Omental fat pad (tissue), 4 donors: ENCODE measurements around the gene CSNK2A1. TPM values are rescaled to one million over a fixed set of nuclear protein-coding genes. Genes with fewer than 3 reads are reported as not detected.
A peak's percentile ranks its signal among the peaks of the same experiment; 100 is the strongest.

Experiments used
- ATAC-seq: fragments of 150-250 bp; one replicate; pipeline ENCODE4 v1.9.1; 2016; ENCODE audit warnings: mild to moderate bottlenecking, moderate library complexity; ENCODE audit not compliant: low FRiP score
- DNase-seq: peaks from one replicate; pipeline ENCODE4 v3.0.0-alpha.2; 2019; ENCODE audit warnings: low spot score
- CTCF ChIP-seq, 3 donors: fragments of 450-650 bp; IDR thresholded peaks; one replicate each; pipeline ENCODE4 v1.5.1; 2016 to 2017; ENCODE audit warnings: antibody characterized with exemption in 3 of 3, mild to moderate bottlenecking in 3 of 3, moderate library complexity in 2 of 3
- total RNA-seq, 4 donors: library from RNA; depleted of rRNA; stranded (reverse); fragments of >200 nt; gene quantifications; one replicate each; pipeline ENCODE4 v1.1.0, GENCODE V29; 2016

Gene CSNK2A1
- total RNA-seq, 4 donors from 2014 or later: 67.3 to 94.8 (median 84.7) TPM

GRCh38 chr20:555976-556385 is 12.4 kb upstream of the CSNK2A1 start:
- DNase-seq: no peak
- peak; percentile 70 for ATAC-seq
- TF ChIP-seq CTCF (IDR thresholded peaks at IDR 0.05): no peak

- no peak for ATAC-seq
- no peak for TF ChIP-seq CTCF (IDR thresholded peaks at IDR 0.05)
Observed at GRCh38 chr20:550611-551010, 7.0 kb upstream of the CSNK2A1 start.

GRCh38 chr20:549722-550496 is 6.3 kb upstream of the CSNK2A1 start:
- no peak for TF ChIP-seq CTCF (IDR thresholded peaks at IDR 0.05)
- ATAC-seq (no peak), DNase-seq (no peak)

More at GRCh38 chr20:550611-551010, 7.0 kb upstream of the CSNK2A1 start:
- no peak for DNase-seq

GRCh38 chr20:548906-549305 is 5.3 kb upstream of the CSNK2A1 start:
- no peak for DNase-seq
- no peak for ATAC-seq
- no peak for TF ChIP-seq CTCF (IDR thresholded peaks at IDR 0.05)

- DNase-seq (no peak), ATAC-seq (no peak)
- no peak for TF ChIP-seq CTCF (IDR thresholded peaks at IDR 0.05)
Observed at GRCh38 chr20:547394-547793, 3.8 kb upstream of the CSNK2A1 start.

GRCh38 chr20:546353-546752 is 2.8 kb upstream of the CSNK2A1 start:
- DNase-seq (no peak), ATAC-seq (no peak)
- no peak for TF ChIP-seq CTCF (IDR thresholded peaks at IDR 0.05)

- no peak for DNase-seq
- no peak for TF ChIP-seq CTCF (IDR thresholded peaks at IDR 0.05)
- no peak for ATAC-seq
Observed at GRCh38 chr20:544153-544725, 649 bp upstream of the CSNK2A1 start.
